ENCODE measurements around the gene EFNA2. TPM values are rescaled to one million over a fixed set of nuclear protein-coding genes. Genes with fewer than 3 reads are reported as not detected.
A peak's percentile ranks its signal among the peaks of the same experiment; 100 is the strongest.

Gene EFNA2
- total RNA-seq, 1 experiment from 2014 or later, result 2.8 TPM

- Histone ChIP-seq H3K4me1 (peaks cover 13% of the 10 kb centered on the region), H3K36me3 (peaks cover 44% of the 10 kb centered on the region)
- DNase-seq, result no peak
Measured at GRCh38 chr19:1253514-1254080, 32.1 kb upstream of the EFNA2 start.

GRCh38 chr19:1254081-1254527, 31.6 kb upstream of the EFNA2 start:
- Histone ChIP-seq H3K9me3 (replicated peaks) (no peaks in the 10 kb centered on the region), H3K27ac (no peak overlapping the region), H3K4me3 (no peak overlapping the region), H3K4me1 (peaks cover 13% of the 10 kb centered on the region), H3K27me3 (no peaks in the 10 kb centered on the region), H3K36me3 (peaks cover 44% of the 10 kb centered on the region)
- no peak for DNase-seq

More at GRCh38 chr19:1253514-1254080, 32.1 kb upstream of the EFNA2 start:
- peak overlapping the region; percentile 19; the same call in 1 of the 2 replicates for H3K27ac ChIP-seq
- no peak overlapping the region for H3K4me3 ChIP-seq
- H3K9me3 ChIP-seq (replicated peaks), result no peaks in the 10 kb centered on the region
- H3K27me3 ChIP-seq, result no peaks in the 10 kb centered on the region

GRCh38 chr19:1254530-1255185, 31.0 kb upstream of the EFNA2 start:
- DNase-seq, result no peak
- no peak overlapping the region for H3K4me3 ChIP-seq
- H3K9me3 ChIP-seq (replicated peaks), result no peaks in the 10 kb centered on the region
- peaks cover 13% of the 10 kb centered on the region for H3K4me1 ChIP-seq
- peaks cover 44% of the 10 kb centered on the region for H3K36me3 ChIP-seq
- no peak overlapping the region for H3K27ac ChIP-seq
- H3K27me3 ChIP-seq, result no peaks in the 10 kb centered on the region

- no peak for DNase-seq
- no peak overlapping the region for H3K27ac ChIP-seq
- H3K27me3 ChIP-seq, result no peaks in the 10 kb centered on the region
- no peak overlapping the region for H3K4me3 ChIP-seq
- no peaks in the 10 kb centered on the region for H3K9me3 ChIP-seq (replicated peaks)
- peaks cover 41% of the 10 kb centered on the region for H3K36me3 ChIP-seq
- peaks cover 16% of the 10 kb centered on the region for H3K4me1 ChIP-seq
Measured at GRCh38 chr19:1255186-1256161, 30.2 kb upstream of the EFNA2 start.

GRCh38 chr19:1256646-1257474, 28.8 kb upstream of the EFNA2 start:
- no peaks in the 10 kb centered on the region for H3K27me3 ChIP-seq
- H3K4me3 ChIP-seq, result no peak overlapping the region
- H3K36me3 ChIP-seq, result peaks cover 30% of the 10 kb centered on the region
- H3K4me1 ChIP-seq, result peaks cover 11% of the 10 kb centered on the region
- no peak overlapping the region for H3K27ac ChIP-seq
- H3K9me3 ChIP-seq (replicated peaks), result no peaks in the 10 kb centered on the region
- no peak for DNase-seq

GRCh38 chr19:1257475-1258162, 28.1 kb upstream of the EFNA2 start:
- DNase-seq, result no peak
- Histone ChIP-seq H3K36me3 (peaks cover 29% of the 10 kb centered on the region), H3K9me3 (replicated peaks) (no peaks in the 10 kb centered on the region), H3K27ac (no peak overlapping the region), H3K4me3 (no peak overlapping the region), H3K4me1 (peaks cover 15% of the 10 kb centered on the region; the same call in 1 of the 2 replicates), H3K27me3 (no peaks in the 10 kb centered on the region)

GRCh38 chr19:1258163-1258492, 27.5 kb upstream of the EFNA2 start:
- H3K27ac ChIP-seq, result no peak overlapping the region
- H3K4me1 ChIP-seq, result peaks cover 20% of the 10 kb centered on the region; the same call in 1 of the 2 replicates
- H3K4me3 ChIP-seq, result no peak overlapping the region
- no peaks in the 10 kb centered on the region for H3K9me3 ChIP-seq (replicated peaks)
- H3K36me3 ChIP-seq, result peaks cover 29% of the 10 kb centered on the region
- no peaks in the 10 kb centered on the region for H3K27me3 ChIP-seq
- no peak for DNase-seq

GRCh38 chr19:1258707-1259205, 26.9 kb upstream of the EFNA2 start:
- Histone ChIP-seq H3K9me3 (replicated peaks) (no peaks in the 10 kb centered on the region), H3K27me3 (no peaks in the 10 kb centered on the region), H3K4me3 (no peak overlapping the region), H3K4me1 (peaks cover 20% of the 10 kb centered on the region; the same call in 1 of the 2 replicates), H3K36me3 (peaks cover 26% of the 10 kb centered on the region), H3K27ac (no peak overlapping the region)
- DNase-seq, result no peak

- no peak overlapping the region for H3K4me3 ChIP-seq
- H3K27ac ChIP-seq, result no peak overlapping the region
- H3K36me3 ChIP-seq, result peaks cover 22% of the 10 kb centered on the region
- DNase-seq, result no peak
- peaks cover 19% of the 10 kb centered on the region; the same call in 1 of the 2 replicates for H3K4me1 ChIP-seq
- H3K9me3 ChIP-seq (replicated peaks), result no peaks in the 10 kb centered on the region
- no peaks in the 10 kb centered on the region for H3K27me3 ChIP-seq
Measured at GRCh38 chr19:1259206-1259875, 26.3 kb upstream of the EFNA2 start.

- peak overlapping the region; percentile 62 for H3K4me3 ChIP-seq
- H3K27me3 ChIP-seq, result no peaks in the 10 kb centered on the region
- peaks cover 27% of the 10 kb centered on the region for H3K4me1 ChIP-seq
- no peak for DNase-seq
- peaks cover 14% of the 10 kb centered on the region for H3K36me3 ChIP-seq
- no peak overlapping the region for H3K27ac ChIP-seq
- no peaks in the 10 kb centered on the region for H3K9me3 ChIP-seq (replicated peaks)
Measured at GRCh38 chr19:1259876-1260748, 25.6 kb upstream of the EFNA2 start.

GRCh38 chr19:1260749-1261537, 24.7 kb upstream of the EFNA2 start:
- H3K27me3 ChIP-seq, result no peaks in the 10 kb centered on the region
- peaks cover 32% of the 10 kb centered on the region for H3K4me1 ChIP-seq
- peaks cover 6% of the 10 kb centered on the region for H3K36me3 ChIP-seq
- H3K4me3 ChIP-seq, result peak overlapping the region; percentile 62
- peak overlapping the region; percentile 81; the same call in 1 of the 2 replicates for H3K27ac ChIP-seq
- no peaks in the 10 kb centered on the region for H3K9me3 ChIP-seq (replicated peaks)
- peak; percentile 95 to 96 for DNase-seq

- Histone ChIP-seq H3K27me3 (no peaks in the 10 kb centered on the region), H3K4me1 (peaks cover 35% of the 10 kb centered on the region)
Measured at GRCh38 chr19:1261538-1261797, 24.2 kb upstream of the EFNA2 start.

More at GRCh38 chr19:1261538-1261797, 24.2 kb upstream of the EFNA2 start:
- Histone ChIP-seq H3K4me3 (peak overlapping the region; percentile 62), H3K27ac (peak overlapping the region; percentile 81; the same call in 1 of the 2 replicates), H3K9me3 (replicated peaks) (no peaks in the 10 kb centered on the region), H3K36me3 (peaks cover 4% of the 10 kb centered on the region)
- DNase-seq, result peak in 1 of 2 experiments; percentile 59

Data from SJCRH30 (cell line).